Brain microvascular endothelial cell (primary cell): Measurements from ENCODE around the gene CLSTN3.

Experiments
- DNase-seq: peaks from one replicate; pipeline ENCODE4 v3.0.0-alpha.2; 2020
- H3K27ac ChIP-seq: fragments of 250-450 bp; sonication (Bioruptor Pico); 2 replicates; pipeline ENCODE4 v1.5.1; 2020; ENCODE audit warnings: mild to moderate bottlenecking, moderate library complexity
- H3K27me3 ChIP-seq: fragments of 250-450 bp; sonication (Bioruptor Pico); replicated peaks from 2 replicates; pipeline ENCODE4 v1.5.1; 2020; ENCODE audit warnings: mild to moderate bottlenecking
- H3K36me3 ChIP-seq: fragments of 250-450 bp; sonication (Bioruptor Pico); replicated peaks from 2 replicates; pipeline ENCODE4 v1.5.1; 2020; ENCODE audit warnings: mild to moderate bottlenecking
- H3K4me3 ChIP-seq: 2 replicates; pipeline ENCODE4 v1.5.1; 2011; ENCODE audit warnings: low read depth, mild to moderate bottlenecking, control low read depth, low read length, moderate library complexity
- CTCF ChIP-seq: IDR thresholded peaks from 2 replicates; pipeline ENCODE4 v1.5.1; 2011; ENCODE audit warnings: low read depth, mild to moderate bottlenecking, moderate library complexity, low read length, control low read depth, inconsistent platforms; ENCODE audit errors: missing control alignments
- in situ Hi-C: cut with HindIII; loops from 2 replicates; pipeline ENCODE4 v1.10.0; 2017; ENCODE audit warnings: low sequenced_read_pairs, low pct_ligation_motif_present

CLSTN3 gene

GRCh38 chr12:7129872-7130691 is at the start of gene CLSTN3:
Gene CLSTN3, plus strand, starts transcription at chr12:7130371. Its CDS starts 278 bp downstream, at chr12:7130649.
- peak; percentile 54 for DNase-seq
- Histone ChIP-seq H3K4me3 (peak within 1 kb of the TSS; percentile 73), H3K27ac (no peak within 1 kb of the TSS), H3K36me3 (no peaks in the 10 kb centered on the region), H3K27me3 (no peaks in the 10 kb centered on the region)
- TF ChIP-seq CTCF, result no peak
- in situ Hi-C loops, result no loop called here

- DNase-seq, result no peak
- TF ChIP-seq CTCF, result no peak
- in situ Hi-C loops, result no loop called here
- H3K27ac ChIP-seq, result no peak overlapping the region
- no peaks in the 10 kb centered on the region for H3K27me3 ChIP-seq
- no peaks in the 10 kb centered on the region for H3K36me3 ChIP-seq
- no peak overlapping the region for H3K4me3 ChIP-seq
Observed at GRCh38 chr12:7081037-7081436, 49.1 kb upstream of the CLSTN3 start.

- Histone ChIP-seq H3K27ac (no peak overlapping the region), H3K27me3 (no peaks in the 10 kb centered on the region), H3K36me3 (no peaks in the 10 kb centered on the region), H3K4me3 (no peak overlapping the region)
- DNase-seq, result no peak
- no peak for TF ChIP-seq CTCF
- in situ Hi-C loops, result no loop called here
Observed at GRCh38 chr12:7083125-7083524, 47.0 kb upstream of the CLSTN3 start.

GRCh38 chr12:7089196-7089871 is 40.8 kb upstream of the CLSTN3 start:
- DNase-seq, result no peak
- Histone ChIP-seq H3K36me3 (no peaks in the 10 kb centered on the region), H3K27me3 (no peaks in the 10 kb centered on the region), H3K4me3 (no peak overlapping the region), H3K27ac (no peak overlapping the region)
- TF ChIP-seq CTCF, result no peak
- in situ Hi-C loops, result no loop called here

GRCh38 chr12:7090222-7090998 is 39.8 kb upstream of the CLSTN3 start:
- no peak for DNase-seq
- Histone ChIP-seq H3K27me3 (no peaks in the 10 kb centered on the region), H3K27ac (no peak overlapping the region), H3K4me3 (no peak overlapping the region), H3K36me3 (no peaks in the 10 kb centered on the region)
- TF ChIP-seq CTCF, result no peak
- in situ Hi-C loops, result no loop called here
